HCT116 (cell line): ENCODE results near the gene NRCAM. TPM values are rescaled to one million over a fixed set of nuclear protein-coding genes. Genes with fewer than 3 reads are reported as not detected.
A peak's percentile ranks its signal among the peaks of the same experiment; 100 is the strongest.

Source experiments
- ATAC-seq: fragments of 200-7000 bp; cut with Tn5 transposase; 2 replicates; pipeline ENCODE4 v1.9.1; 2020; ENCODE audit warnings: mild to moderate bottlenecking, moderate library complexity
- BruUV-seq: library from RNA; stranded (reverse); fragments of 400-500 nt; replicated peaks from 2 replicates; lab custom pipeline; 2021; lab: Mats Ljungman, UMichigan
- CTCF ChIA-PET: fragments of 300-600 bp; sonication (Branson Sonifier 250); formaldehyde crosslinking; loops from one replicate; lab custom pipeline; 2021; ENCODE audit warnings: antibody characterized with exemption; lab: Charles Lee
- POLR2A ChIA-PET: fragments of 300-600, 350-600 bp; sonication (Branson Sonifier 250); formaldehyde crosslinking; loops from one replicate; lab custom pipeline; 2021; ENCODE audit warnings: antibody characterized with exemption; lab: Charles Lee
- RAD21 ChIA-PET, 2 experiments: fragments of 300-600 bp; sonication (Branson Sonifier 250); formaldehyde crosslinking; loops; one replicate each; lab custom pipeline; 2023; ENCODE audit warnings: low total read pairs in 2 of 2; ENCODE audit not compliant: uncharacterized antibody in 2 of 2, unreplicated experiment in 2 of 2, low non-redundant PET in 1 of 2; lab: Charles Lee
- DNase-seq: peaks from one replicate; pipeline ENCODE4 v3.0.0-alpha.2; 2010; ENCODE audit warnings: low read depth, low spot score
- H2AFZ ChIP-seq: fragments of 200-600 bp; shearing (Covaris generic), sonication (generic); 2 replicates; pipeline ENCODE4 v1.6.1; 2017; ENCODE audit warnings: low read depth, mixed run types, mixed read lengths, antibody characterized with exemption, low read length; ENCODE audit not compliant: poor library complexity, severe bottlenecking
- H3K27ac ChIP-seq: 2 replicates; pipeline ENCODE4 v1.5.1; 2012; ENCODE audit warnings: low read depth, low read length
- H3K27me3 ChIP-seq: fragments of 200-600 bp; sonication (generic); 2 replicates; pipeline ENCODE4 v1.6.1; 2016; ENCODE audit warnings: mixed run types, low read length, mixed read lengths; ENCODE audit not compliant: insufficient read depth
- H3K36me3 ChIP-seq, 2 experiments: fragments of 200-500 bp in 1 of 2; fragments of 200-600 bp in 1 of 2; sonication (Bioruptor generic) in 1 of 2; sonication (generic) in 1 of 2; 2 replicates each; pipeline versions ENCODE4 v1.5.1 to v1.6.1; 2014 to 2016; ENCODE audit warnings: low read length in 2 of 2, inconsistent platforms in 1 of 2, mixed read lengths in 1 of 2, mixed run types in 1 of 2; ENCODE audit not compliant: insufficient read depth in 2 of 2, control insufficient read depth in 1 of 2
- H3K4me1 ChIP-seq, 2 experiments: fragments of 200-600 bp in 1 of 2; sonication (generic) in 1 of 2; 2 replicates each; pipeline versions ENCODE4 v1.5.1 to v1.6.1; 2012 to 2017; ENCODE audit warnings: low read length in 2 of 2, inconsistent platforms in 1 of 2, mild to moderate bottlenecking in 1 of 2, mixed read lengths in 1 of 2, mixed run types in 1 of 2, moderate library complexity in 1 of 2; ENCODE audit not compliant: insufficient read depth in 2 of 2, control insufficient read depth in 1 of 2
- H3K4me2 ChIP-seq: fragments of 200-600 bp; sonication (generic); 2 replicates; pipeline ENCODE4 v1.6.1; 2017; ENCODE audit warnings: mixed run types, low read length, mixed read lengths
- H3K4me3 ChIP-seq, 2 experiments: fragments of 200-600 bp in 1 of 2; sonication (generic) in 1 of 2; replicated peaks in 1 of 2; 2 replicates each; pipeline ENCODE4 v1.5.1; 2011 to 2016; ENCODE audit warnings: low read length in 2 of 2, control low read depth in 1 of 2, low read depth in 1 of 2, mild to moderate bottlenecking in 1 of 2, mixed read lengths in 1 of 2, mixed run types in 1 of 2
- H3K79me2 ChIP-seq: fragments of 200-600 bp; sonication (generic); 2 replicates; pipeline ENCODE4 v1.6.1; 2017; ENCODE audit warnings: mild to moderate bottlenecking, mixed run types, low read length, moderate library complexity, mixed read lengths; ENCODE audit not compliant: insufficient read depth
- H3K9ac ChIP-seq: fragments of 200-600 bp; sonication (generic); 2 replicates; pipeline ENCODE4 v1.6.1; 2016; ENCODE audit warnings: low read length, mixed read lengths
- H3K9me2 ChIP-seq: fragments of 200-600 bp; sonication (generic), shearing (Covaris generic); 2 replicates; pipeline ENCODE4 v1.6.1; 2017; ENCODE audit warnings: mixed run types, mild to moderate bottlenecking, moderate library complexity; ENCODE audit not compliant: insufficient read depth
- H3K9me3 ChIP-seq, 2 experiments: fragments of 200-500 bp in 1 of 2; fragments of 200-600 bp in 1 of 2; sonication (Bioruptor generic) in 1 of 2; sonication (generic) in 1 of 2; 2 replicates each; pipeline ENCODE4 v1.6.1; 2014 to 2017; ENCODE audit warnings: low read length in 2 of 2, mixed read lengths in 2 of 2, inconsistent platforms in 1 of 2, low read depth in 1 of 2, mild to moderate bottlenecking in 1 of 2, mixed run types in 1 of 2, moderate library complexity in 1 of 2; ENCODE audit not compliant: control insufficient read depth in 1 of 2, insufficient read depth in 1 of 2
- H4K20me1 ChIP-seq: fragments of 200-600 bp; sonication (generic), shearing (Covaris generic); 2 replicates; pipeline ENCODE4 v1.6.1; 2017; ENCODE audit warnings: mixed run types, mild to moderate bottlenecking, moderate library complexity; ENCODE audit not compliant: insufficient read depth
- EZH2 ChIP-seq: fragments of 200-600 bp; sonication (generic); IDR thresholded peaks from 2 replicates; pipeline ENCODE4 v1.6.1; 2017; ENCODE audit warnings: antibody characterized with exemption, mixed run types
- JUND ChIP-seq: IDR thresholded peaks from 2 replicates; pipeline ENCODE4 v1.6.1; 2012
- POLR2AphosphoS5 ChIP-seq: IDR thresholded peaks from 2 replicates; pipeline ENCODE4 v1.6.1; 2011; ENCODE audit warnings: mild to moderate bottlenecking, low read depth, low read length, moderate library complexity
- RAD21 ChIP-seq: IDR thresholded peaks from 2 replicates; pipeline ENCODE4 v1.6.1; 2012; ENCODE audit warnings: low read depth, mild to moderate bottlenecking
- REST ChIP-seq: IDR thresholded peaks from 2 replicates; pipeline ENCODE4 v1.6.1; 2012; ENCODE audit warnings: low read depth
- SIN3A ChIP-seq: IDR thresholded peaks from 2 replicates; pipeline ENCODE4 v1.6.1; 2012; ENCODE audit warnings: low read depth
- SP1 ChIP-seq: IDR thresholded peaks from 2 replicates; pipeline ENCODE4 v1.6.1; 2012; ENCODE audit warnings: low read depth
- TCF7L2 ChIP-seq: IDR thresholded peaks from 2 replicates; pipeline ENCODE4 v1.7.0; 2011; ENCODE audit warnings: borderline replicate concordance, inconsistent platforms; ENCODE audit not compliant: insufficient read depth, insufficient read length; ENCODE audit errors: extremely low read depth
- YY1 ChIP-seq: IDR thresholded peaks from 2 replicates; pipeline ENCODE4 v1.6.1; 2011; ENCODE audit warnings: low read length, low read depth, moderate library complexity, mild to moderate bottlenecking; ENCODE audit not compliant: insufficient replicate concordance; ENCODE audit errors: extremely low read depth
- ZNF274 ChIP-seq: fragments of 200-500 bp; sonication (Bioruptor generic); IDR thresholded peaks from 2 replicates; pipeline ENCODE4 v1.6.1; 2014; ENCODE audit warnings: mild to moderate bottlenecking, low read depth, low read length, inconsistent platforms
- intact Hi-C: fragments of 100-400 bp; cut with micrococcal nuclease; formaldehyde crosslinking; loops from 2 replicates; pipeline ENCODE4 v1.10.0; 2022
- total RNA-seq: library from RNA; stranded (reverse); gene quantifications from one replicate; pipeline ENCODE4 v1.2.1, GENCODE V29; 2021; ENCODE audit not compliant: unreplicated experiment

The NRCAM gene
- total RNA-seq, 1 experiment from 2014 or later, result 0.15 TPM

GRCh38 chr7:108246227-108246837 lies 209.9 kb downstream of the NRCAM start (continued):
- TF ChIP-seq POLR2AphosphoS5 (no peak), JUND (peak; percentile 72), TCF7L2 (peak; percentile 20)

GRCh38 chr7:108245523-108246226 lies 210.6 kb downstream of the NRCAM start:
- Histone ChIP-seq H3K79me2 (no peaks in the 10 kb centered on the region), H4K20me1 (no peaks in the 10 kb centered on the region), H3K9me3 (no peaks in the 10 kb centered on the region), H2AFZ (peak overlapping the region; percentile 43), H3K4me3 (peak overlapping the region in 1 of 2 experiments; percentile 12; a peak in 1 of 4 replicates), H3K9ac (no peak overlapping the region), H3K27me3 (no peaks in the 10 kb centered on the region), H3K9me2 (no peaks in the 10 kb centered on the region), H3K27ac (peak overlapping the region; percentile 44; the same call in 1 of the 2 replicates), H3K4me2 (peak overlapping the region; percentile 66), H3K36me3 (no peaks in the 10 kb centered on the region)
- ChIA-PET POLR2A (interaction anchor here (1.0 kb wide), 1 partner anchor 12 kb away, joined by 3 read pairs; no protein-coding TSS in a partner anchor), RAD21 (no interaction called here), CTCF (no interaction called here)
- DNase-seq (no peak), ATAC-seq (peak; percentile 32)
- no TSS peak for BruUV-seq
- TF ChIP-seq EZH2 (no peak), SIN3A (no peak), YY1 (no peak), RAD21 (no peak), TCF7L2 (no peak), ZNF274 (no peak), JUND (no peak), REST (no peak), SP1 (no peak)
- TF ChIP-seq, all 23 proteins: peak for 0
- H3K4me1 ChIP-seq, result peaks cover 11 to 19% of the 10 kb centered on the region in 2 experiments
- intact Hi-C loops, result no loop called here
